Left lung (tissue), 10 donors: ENCODE data around the gene SIL1. TPM values are rescaled to one million over a fixed set of nuclear protein-coding genes. Genes with fewer than 3 reads are reported as not detected.

Source experiments
- ATAC-seq: fragments of 200-7000 bp; cut with Tn5 transposase; one replicate; pipeline ENCODE4 v1.9.1; 2020; ENCODE audit warnings: moderate library complexity
- DNase-seq, 4 donors: peaks; one replicate each; pipeline ENCODE4 v3.0.0-alpha.2; 2013 to 2020
- H3K27ac ChIP-seq, 2 donors: fragments of 200-600 bp; sonication (generic) in 1 of 2; one replicate each; pipeline versions ENCODE4 v1.5.0 to v1.8.0; 2020 to 2021
- H3K27me3 ChIP-seq, 2 donors: fragments of 200-600 bp; sonication (generic) in 1 of 2; one replicate each; pipeline versions ENCODE4 v1.5.0 to v1.8.0; 2020 to 2021
- H3K36me3 ChIP-seq, 2 donors: fragments of 200-600 bp; sonication (generic) in 1 of 2; one replicate each; pipeline versions ENCODE4 v1.5.0 to v1.8.0; 2020 to 2021
- H3K4me1 ChIP-seq, 2 donors: fragments of 200-600 bp; one replicate each; pipeline ENCODE4 v1.8.0; 2021
- H3K4me3 ChIP-seq, 2 donors: fragments of 200-600 bp; sonication (generic) in 1 of 2; one replicate each; pipeline versions ENCODE4 v1.5.0 to v1.8.0; 2020 to 2021; ENCODE audit warnings: mild to moderate bottlenecking in 1 of 2
- H3K9me3 ChIP-seq, 2 donors: fragments of 200-600 bp; sonication (generic) in 1 of 2; one replicate each; pipeline versions ENCODE4 v1.5.0 to v1.8.0; 2020 to 2021
- CTCF ChIP-seq, 2 donors: fragments of 200-600 bp; sonication (generic) in 1 of 2; IDR thresholded peaks; one replicate each; pipeline versions ENCODE4 v1.5.0 to v1.8.0; 2021; ENCODE audit warnings: antibody characterized with exemption in 2 of 2
- intact Hi-C, 2 donors: fragments of 100-400 bp; cut with DNase I; formaldehyde crosslinking; loops; one replicate each; pipeline versions ENCODE4 v1.11.2 to v1.14.2; 2022
- polyA plus RNA-seq, 6 donors: library from polyadenylated mRNA; unstranded; fragments of 120-200 nt; gene quantifications; one replicate each; pipeline ENCODE4 v1.2.1, GENCODE V29; 2013; ENCODE audit not compliant: insufficient read length in 6 of 6
- total RNA-seq, 2 donors: library from RNA; stranded (reverse); fragmentation: NEBNext Ultra II Directional; extraction: Animal tissue kit (Norgen Biotek cat#: 25700); gene quantifications; one replicate each; pipeline ENCODE4 v1.2.1, GENCODE V29; 2021
- donor health status: DM: no; HTN: yes; CAD: no.
- donor health status: DM: no; HTN: no; CAD: no.

SIL1 gene
- total and polyA plus RNA-seq, 8 donors: 28.8 to 71.7 (median 37.3) TPM

DNA sequence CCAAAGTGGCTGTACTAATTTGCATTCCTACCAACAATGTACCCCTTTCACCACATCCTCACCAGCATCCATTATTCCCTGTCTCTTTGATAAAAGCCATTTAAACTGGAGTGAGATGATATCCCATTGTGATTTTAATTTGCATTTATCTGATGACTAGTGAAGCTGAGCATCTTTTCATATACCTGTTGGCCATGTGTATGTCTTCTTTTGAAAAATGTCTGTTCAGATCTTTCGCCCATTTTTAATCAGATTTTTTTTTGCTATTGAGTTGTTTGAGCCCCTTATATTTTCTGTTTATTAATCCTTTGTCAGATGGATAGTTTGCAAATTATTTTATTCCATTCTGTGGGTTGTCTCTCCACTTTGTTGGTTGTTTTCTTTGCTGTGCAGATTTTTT is 202.0 kb downstream of the SIL1 start:
- intact Hi-C loops: no loop called here

GRCh38 chr5:138990986-138991590 is 207.1 kb downstream of the SIL1 start:
- no peak for DNase-seq
- no peaks in the 10 kb centered on the region for H3K4me1 ChIP-seq
- no peaks in the 10 kb centered on the region for H3K36me3 ChIP-seq
- H3K9me3 ChIP-seq: no peaks in the 10 kb centered on the region
- no peak overlapping the region for H3K27ac ChIP-seq
- H3K27me3 ChIP-seq: no peaks in the 10 kb centered on the region
- TF ChIP-seq CTCF (IDR thresholded peaks at IDR 0.05): no peak
- intact Hi-C loops: no loop called here
- no peak overlapping the region for H3K4me3 ChIP-seq
- ATAC-seq: no peak

More for the DNA sequence above, 202.0 kb downstream of the SIL1 start:
- H3K9me3 ChIP-seq: no peaks in the 10 kb centered on the region
- DNase-seq (no peak), ATAC-seq (no peak)
- no peaks in the 10 kb centered on the region for H3K4me1 ChIP-seq
- H3K36me3 ChIP-seq: no peaks in the 10 kb centered on the region
- no peak for TF ChIP-seq CTCF (IDR thresholded peaks at IDR 0.05)
- H3K27me3 ChIP-seq: no peaks in the 10 kb centered on the region
- H3K4me3 ChIP-seq: no peak overlapping the region
- H3K27ac ChIP-seq: no peak overlapping the region

GRCh38 chr5:138989720-138990119 is 208.4 kb downstream of the SIL1 start:
- Histone ChIP-seq H3K4me3 (no peak overlapping the region), H3K36me3 (no peaks in the 10 kb centered on the region), H3K4me1 (no peaks in the 10 kb centered on the region), H3K27ac (no peak overlapping the region), H3K9me3 (no peaks in the 10 kb centered on the region), H3K27me3 (no peaks in the 10 kb centered on the region)
- intact Hi-C loops: no loop called here
- TF ChIP-seq CTCF (IDR thresholded peaks at IDR 0.05): no peak
- DNase-seq: no peak
- ATAC-seq: no peak

- ATAC-seq (no peak), DNase-seq (no peak)
- H3K4me1 ChIP-seq: no peaks in the 10 kb centered on the region
- no peaks in the 10 kb centered on the region for H3K36me3 ChIP-seq
- no peak overlapping the region for H3K4me3 ChIP-seq
- no peaks in the 10 kb centered on the region for H3K27me3 ChIP-seq
- TF ChIP-seq CTCF (IDR thresholded peaks at IDR 0.05): no peak
- no peak overlapping the region for H3K27ac ChIP-seq
- intact Hi-C loops: no loop called here
- no peaks in the 10 kb centered on the region for H3K9me3 ChIP-seq
Measured at GRCh38 chr5:138986186-138986800, 211.9 kb downstream of the SIL1 start.

- intact Hi-C loops: no loop called here
- H3K4me3 ChIP-seq: no peak overlapping the region
- no peak for TF ChIP-seq CTCF (IDR thresholded peaks at IDR 0.05)
- no peaks in the 10 kb centered on the region for H3K27me3 ChIP-seq
- no peaks in the 10 kb centered on the region for H3K9me3 ChIP-seq
- no peak for ATAC-seq
- H3K27ac ChIP-seq: no peak overlapping the region
- H3K4me1 ChIP-seq: no peaks in the 10 kb centered on the region
- H3K36me3 ChIP-seq: no peaks in the 10 kb centered on the region
- DNase-seq: no peak
Measured at GRCh38 chr5:138985683-138986082, 212.5 kb downstream of the SIL1 start.
